H7 (cell line): ENCODE data around the gene MLF2. TPM values are rescaled to one million over a fixed set of nuclear protein-coding genes. Genes with fewer than 3 reads are reported as not detected.
"Not testable (repeated sequence)": the region's sequence is repeated elsewhere in the genome, so short reads cannot be mapped to it uniquely, and the experiment has no call there.

Experiments
- DNase-seq: peaks from one replicate; pipeline ENCODE4 v3.0.0; 2012
- H3K27me3 ChIP-seq: 2 replicates; pipeline ENCODE4 v1.6.0; 2011; ENCODE audit warnings: mild to moderate bottlenecking, low read length; ENCODE audit not compliant: control insufficient read depth, insufficient read depth
- H3K36me3 ChIP-seq: replicated peaks from 2 replicates; pipeline ENCODE4 v1.5.1; 2011; ENCODE audit warnings: low read length; ENCODE audit not compliant: control insufficient read depth, insufficient read depth
- H3K4me3 ChIP-seq: 2 replicates; pipeline ENCODE4 v1.5.1; 2011; ENCODE audit warnings: low read depth, mild to moderate bottlenecking, control low read depth, low read length, moderate library complexity; ENCODE audit not compliant: insufficient read depth
- total RNA-seq: library from RNA; depleted of rRNA; stranded (reverse); fragments of >200 nt; shearing (Covaris generic); gene quantifications from 2 replicates; pipeline ENCODE4 v1.2.3, GENCODE V29; 2014

The MLF2 gene
- total RNA-seq, 1 experiment from 2014 or later = 322 TPM

- no peak for DNase-seq
- Histone ChIP-seq H3K27me3 (peaks cover 9% of the 10 kb centered on the region), H3K4me3 (no peak overlapping the region), H3K36me3 (no peaks in the 10 kb centered on the region)
Observed at GRCh38 chr12:6763380-6763779, 10.4 kb upstream of the MLF2 start.

- no peak for DNase-seq
- Histone ChIP-seq H3K36me3 (no peaks in the 10 kb centered on the region), H3K27me3 (no peaks in the 10 kb centered on the region), H3K4me3 (no peak overlapping the region)
Observed at GRCh38 chr12:6759741-6760140, 6.8 kb upstream of the MLF2 start.

- Histone ChIP-seq H3K27me3 (no peaks in the 10 kb centered on the region), H3K4me3 (no peak overlapping the region), H3K36me3 (no peaks in the 10 kb centered on the region)
- no peak for DNase-seq
Observed at GRCh38 chr12:6758506-6759095, 5.7 kb upstream of the MLF2 start.

GRCh38 chr12:6757028-6757690 lies 4.2 kb upstream of the MLF2 start:
- Histone ChIP-seq H3K36me3 (no peaks in the 10 kb centered on the region), H3K4me3 (no peak overlapping the region), H3K27me3 (no peaks in the 10 kb centered on the region)
- no peak for DNase-seq

GRCh38 chr12:6754411-6754810 lies 1.5 kb upstream of the MLF2 start:
- Histone ChIP-seq H3K27me3 (no peaks in the 10 kb centered on the region), H3K36me3 (peaks cover 22% of the 10 kb centered on the region), H3K4me3 (no peak overlapping the region)
- DNase-seq = no peak

- DNase-seq = no peak
- no peak overlapping the region for H3K4me3 ChIP-seq
- peaks cover 25% of the 10 kb centered on the region for H3K36me3 ChIP-seq
- no peaks in the 10 kb centered on the region for H3K27me3 ChIP-seq
Observed at GRCh38 chr12:6753772-6754356, 923 bp upstream of the MLF2 start.

GRCh38 chr12:6752167-6752920 lies 597 bp downstream of the MLF2 start:
- DNase-seq = peak; percentile 84
- Histone ChIP-seq H3K4me3 (peak overlapping the region; percentile 99), H3K36me3 (peaks cover 36% of the 10 kb centered on the region), H3K27me3 (no peaks in the 10 kb centered on the region)

GRCh38 chr12:6751767-6752166 lies 1.2 kb downstream of the MLF2 start:
- H3K4me3 ChIP-seq = no peak overlapping the region; the same call in 1 of the 2 replicates
- H3K27me3 ChIP-seq = no peaks in the 10 kb centered on the region
- DNase-seq = no peak
- peaks cover 40% of the 10 kb centered on the region for H3K36me3 ChIP-seq

GRCh38 chr12:6750506-6750905 lies 2.4 kb downstream of the MLF2 start:
- Histone ChIP-seq H3K36me3 (peaks cover 44% of the 10 kb centered on the region), H3K27me3 (no peaks in the 10 kb centered on the region), H3K4me3 (no peak overlapping the region)
- no peak for DNase-seq

- no peak overlapping the region for H3K4me3 ChIP-seq
- peaks cover 44% of the 10 kb centered on the region for H3K36me3 ChIP-seq
- H3K27me3 ChIP-seq = no peaks in the 10 kb centered on the region
- DNase-seq = no peak
Observed at GRCh38 chr12:6748761-6749160, 4.2 kb downstream of the MLF2 start.

- no peaks in the 10 kb centered on the region for H3K27me3 ChIP-seq
Observed at GRCh38 chr12:6747216-6747615, 5.7 kb downstream of the MLF2 start.

GRCh38 chr12:6745741-6746525 lies 7.0 kb downstream of the MLF2 start:
- no peak overlapping the region for H3K4me3 ChIP-seq
- DNase-seq = no peak
- no peaks in the 10 kb centered on the region for H3K27me3 ChIP-seq
- H3K36me3 ChIP-seq = peaks cover 35% of the 10 kb centered on the region

More at GRCh38 chr12:6747216-6747615, 5.7 kb downstream of the MLF2 start:
- H3K36me3 ChIP-seq = peaks cover 44% of the 10 kb centered on the region
- no peak for DNase-seq
- H3K4me3 ChIP-seq = no peak overlapping the region

- DNase-seq, H3K4me3 ChIP-seq, H3K27me3 ChIP-seq: not testable (repeated sequence)
- peaks cover 16% of the 10 kb centered on the region for H3K36me3 ChIP-seq
Observed at GRCh38 chr12:6743300-6743699, 9.6 kb downstream of the MLF2 start.

- no peak overlapping the region for H3K4me3 ChIP-seq
- H3K36me3 ChIP-seq = peaks cover 13% of the 10 kb centered on the region
- no peaks in the 10 kb centered on the region for H3K27me3 ChIP-seq
- DNase-seq = no peak
Observed at GRCh38 chr12:6742834-6743233, 10.1 kb downstream of the MLF2 start.
